Uterus (tissue), 2 donors: ENCODE results near the gene REEP3.

Experiments
- CTCF ChIP-seq, 4 experiments: fragments of 200-600 bp in 2 of 4; fragments of 450-650 bp in 2 of 4; sonication (generic) in 2 of 4; IDR thresholded peaks; one replicate each; pipeline ENCODE4 v1.5.1; 2016 to 2019; ENCODE audit warnings: antibody characterized with exemption in 4 of 4, mild to moderate bottlenecking in 2 of 4, moderate library complexity in 1 of 4
- POLR2A ChIP-seq, 2 donors: fragments of 450-650 bp; IDR thresholded peaks; one replicate each; pipeline ENCODE4 v1.6.1; 2016; ENCODE audit warnings: antibody characterized with exemption in 2 of 2, mild to moderate bottlenecking in 1 of 2, moderate library complexity in 1 of 2

DNA sequence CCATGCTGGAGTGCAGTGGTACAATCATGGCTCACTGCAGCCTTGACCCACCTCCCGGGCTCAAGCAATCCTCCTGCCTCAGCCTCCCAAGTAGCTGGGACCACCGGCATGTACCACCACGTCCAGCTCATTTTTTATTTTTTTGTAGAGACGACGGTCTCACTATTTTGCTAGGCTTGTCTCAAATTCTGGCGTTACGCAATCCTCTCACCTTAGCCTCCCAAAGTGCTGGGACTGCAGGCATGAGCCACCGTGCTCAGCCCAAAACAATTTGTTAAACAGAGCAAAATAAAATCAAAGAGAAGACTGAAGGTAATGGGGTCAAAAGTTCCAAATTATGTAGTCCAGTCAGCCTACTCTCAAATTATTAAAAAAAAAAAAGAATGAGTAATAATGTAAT lies 46.7 kb upstream of the REEP3 start:
- TF ChIP-seq POLR2A (IDR thresholded peaks at IDR 0.05) (no peak), CTCF (IDR thresholded peaks at IDR 0.05) (no peak)
